SK-N-SH treated with all-trans-retinoic acid at 6 μM for 48 hours (cell line): ENCODE measurements around the gene ALDH16A1.

ENCODE experiments used
- ATAC-seq: fragments of 200-7000 bp; cut with Tn5 transposase; 3 replicates; pipeline ENCODE4 v1.9.1; 2020; ENCODE audit warnings: mild to moderate bottlenecking, moderate library complexity
- ARNTL ChIP-seq: fragments of 450-650 bp; formaldehyde crosslinking; IDR thresholded peaks from 2 replicates; pipeline ENCODE4 v1.5.0; 2020; ENCODE audit warnings: low read depth, mild to moderate bottlenecking, moderate library complexity, borderline replicate concordance
- CREB5 ChIP-seq: fragments of 250-450 bp; sonication (Bioruptor Pico); IDR thresholded peaks from 2 replicates; pipeline ENCODE4 v1.5.1; 2020; ENCODE audit warnings: low read depth, mild to moderate bottlenecking, moderate library complexity
- CSDC2 ChIP-seq: fragments of 250-450 bp; sonication (Bioruptor Pico); IDR thresholded peaks from 2 replicates; pipeline ENCODE4 v1.5.0; 2020; ENCODE audit warnings: mild to moderate bottlenecking, moderate library complexity
- CSRNP3 ChIP-seq: fragments of 250-450 bp; sonication (Bioruptor Pico); IDR thresholded peaks from 2 replicates; pipeline ENCODE4 v1.5.1; 2021; ENCODE audit warnings: mild to moderate bottlenecking, moderate library complexity
- ESRRG ChIP-seq: fragments of 250-450 bp; sonication (Bioruptor Pico); IDR thresholded peaks from 2 replicates; pipeline ENCODE4 v1.6.1; 2021; ENCODE audit warnings: mild to moderate bottlenecking
- GLIS3 ChIP-seq: fragments of 250-450 bp; sonication (Bioruptor Pico); IDR thresholded peaks from 2 replicates; pipeline ENCODE4 v1.5.0; 2020; ENCODE audit warnings: mild to moderate bottlenecking, moderate library complexity
- ISL1 ChIP-seq: fragments of 250-450 bp; sonication (Bioruptor Pico); IDR thresholded peaks from 2 replicates; pipeline ENCODE4 v2.1.2; 2022; ENCODE audit warnings: mild to moderate bottlenecking, moderate library complexity
- OSR1 ChIP-seq: fragments of 250-450 bp; sonication (Bioruptor Pico); IDR thresholded peaks from 2 replicates; pipeline ENCODE4 v1.8.0; 2022; ENCODE audit warnings: moderate library complexity, mild to moderate bottlenecking, inconsistent platforms
- PATZ1 ChIP-seq: fragments of 250-450 bp; sonication (Bioruptor Pico); IDR thresholded peaks from 2 replicates; pipeline ENCODE4 v1.8.0; 2020; ENCODE audit warnings: mild to moderate bottlenecking, moderate library complexity, borderline replicate concordance
- POU6F1 ChIP-seq: fragments of 250-450 bp; sonication (Bioruptor Pico); IDR thresholded peaks from 2 replicates; pipeline ENCODE4 v1.8.0; 2021; ENCODE audit warnings: low read depth, mild to moderate bottlenecking, moderate library complexity, borderline replicate concordance
- PPARA ChIP-seq: fragments of 250-450 bp; sonication (Bioruptor Pico); IDR thresholded peaks from 2 replicates; pipeline ENCODE4 v1.5.0; 2020; ENCODE audit warnings: mild to moderate bottlenecking, borderline replicate concordance
- RARB ChIP-seq: fragments of 250-450 bp; sonication (Bioruptor Pico); IDR thresholded peaks from 2 replicates; pipeline ENCODE4 v1.8.0; 2021; ENCODE audit warnings: mild to moderate bottlenecking, moderate library complexity
- TCF4 ChIP-seq: fragments of 250-450 bp; sonication (Bioruptor Pico); IDR thresholded peaks from 2 replicates; pipeline ENCODE4 v1.8.0; 2021; ENCODE audit warnings: mild to moderate bottlenecking, moderate library complexity, borderline replicate concordance
- TOX ChIP-seq: fragments of 250-450 bp; sonication (Bioruptor Pico); IDR thresholded peaks from 2 replicates; pipeline ENCODE4 v1.8.0; 2021; ENCODE audit warnings: mild to moderate bottlenecking, moderate library complexity, borderline replicate concordance
- TSHZ2 ChIP-seq: fragments of 250-450 bp; sonication (Bioruptor Pico); IDR thresholded peaks from 2 replicates; pipeline ENCODE4 v1.5.0; 2020; ENCODE audit warnings: mild to moderate bottlenecking, moderate library complexity
- ZC3H10 ChIP-seq: fragments of 250-450 bp; sonication (Bioruptor Pico); IDR thresholded peaks from 2 replicates; pipeline ENCODE4 v1.5.1; 2021; ENCODE audit warnings: mild to moderate bottlenecking, moderate library complexity
- ZFP3 ChIP-seq: fragments of 250-450 bp; sonication (Bioruptor Pico); IDR thresholded peaks from 2 replicates; pipeline ENCODE4 v1.5.0; 2020; ENCODE audit warnings: mild to moderate bottlenecking, moderate library complexity
- ZFP30 ChIP-seq: fragments of 450-650 bp; formaldehyde crosslinking; IDR thresholded peaks from 2 replicates; pipeline ENCODE4 v1.5.0; 2022; ENCODE audit warnings: mild to moderate bottlenecking, moderate library complexity
- ZNF565 ChIP-seq: fragments of 450-650 bp; formaldehyde crosslinking; conservative IDR thresholded peaks from 2 replicates; pipeline ENCODE4 v1.5.0; 2020; ENCODE audit warnings: low read depth, mild to moderate bottlenecking, moderate library complexity
- ZNF70 ChIP-seq: fragments of 450-650 bp; formaldehyde crosslinking; IDR thresholded peaks from 2 replicates; pipeline ENCODE4 v1.5.0; 2020; ENCODE audit warnings: mild to moderate bottlenecking, moderate library complexity
- ZNF8 ChIP-seq: fragments of 450-650 bp; formaldehyde crosslinking; IDR thresholded peaks from 2 replicates; pipeline ENCODE4 v1.5.0; 2020; ENCODE audit warnings: mild to moderate bottlenecking, moderate library complexity

Gene ALDH16A1

GRCh38 chr19:49434907-49435583 is 18.0 kb upstream of the ALDH16A1 start (continued):
- TF ChIP-seq PATZ1 (CRISPR knock-in tag) (no peak), TCF4 (CRISPR knock-in tag) (no peak), ZC3H10 (CRISPR knock-in tag) (no peak), ZNF8 (no peak), OSR1 (CRISPR knock-in tag) (no peak), ZFP3 (CRISPR knock-in tag) (no peak)

- no peak for ATAC-seq
- TF ChIP-seq ZNF8 = no peak
- no peak for TF ChIP-seq ZC3H10 (CRISPR knock-in tag)
- no peak for TF ChIP-seq ZFP30 (CRISPR knock-in tag)
- no peak for TF ChIP-seq OSR1 (CRISPR knock-in tag)
- no peak for TF ChIP-seq PATZ1 (CRISPR knock-in tag)
- TF ChIP-seq ESRRG (CRISPR knock-in tag) = no peak
- no peak for TF ChIP-seq ZFP3 (CRISPR knock-in tag)
- no peak for TF ChIP-seq POU6F1 (CRISPR knock-in tag)
- TF ChIP-seq, all 23 proteins: peak for 0
Observed at GRCh38 chr19:49435670-49436069, 17.4 kb upstream of the ALDH16A1 start.

- no peak for TF ChIP-seq TOX
- no peak for TF ChIP-seq PATZ1 (CRISPR knock-in tag)
- TF ChIP-seq PPARA = no peak
- no peak for TF ChIP-seq CSDC2 (CRISPR knock-in tag)
- no peak for TF ChIP-seq ZC3H10 (CRISPR knock-in tag)
- TF ChIP-seq ISL1 (CRISPR knock-in tag) = no peak
- TF ChIP-seq GLIS3 (CRISPR knock-in tag) = no peak
- no peak for TF ChIP-seq ZNF565 (CRISPR knock-in tag)
- no peak for TF ChIP-seq TSHZ2 (CRISPR knock-in tag)
- TF ChIP-seq ZFP3 (CRISPR knock-in tag) = no peak
- TF ChIP-seq ZFP30 (CRISPR knock-in tag) = no peak
- TF ChIP-seq, all 23 proteins: peak for 0
Observed at GRCh38 chr19:49436381-49437017, 16.5 kb upstream of the ALDH16A1 start.

GRCh38 chr19:49437231-49437630 is 15.8 kb upstream of the ALDH16A1 start:
- no peak for ATAC-seq
- no peak for TF ChIP-seq RARB (CRISPR knock-in tag)
- TF ChIP-seq ZNF565 (CRISPR knock-in tag) = no peak
- no peak for TF ChIP-seq CSRNP3 (CRISPR knock-in tag)
- no peak for TF ChIP-seq TCF4 (CRISPR knock-in tag)
- TF ChIP-seq ARNTL (CRISPR knock-in tag) = no peak
- TF ChIP-seq ZFP30 (CRISPR knock-in tag) = no peak
- TF ChIP-seq CREB5 (CRISPR knock-in tag) = no peak
- TF ChIP-seq OSR1 (CRISPR knock-in tag) = no peak
- no peak for TF ChIP-seq ZC3H10 (CRISPR knock-in tag)
- TF ChIP-seq PPARA = no peak
- TF ChIP-seq TOX = no peak
- no peak for TF ChIP-seq ZNF70
- no peak for TF ChIP-seq ISL1 (CRISPR knock-in tag)
- no peak for TF ChIP-seq CSDC2 (CRISPR knock-in tag)

More at GRCh38 chr19:49436381-49437017, 16.5 kb upstream of the ALDH16A1 start:
- peak; percentile 8; the same call in 1 of the 3 replicates for ATAC-seq
